ENCODE results near the gene EHMT2. TPM values are rescaled to one million over a fixed set of nuclear protein-coding genes. Genes with fewer than 3 reads are reported as not detected.

Gene EHMT2
- total RNA-seq, 1 experiment from 2014 or later: 65.7 TPM

GRCh38 chr6:31918069-31918720 lies 20.7 kb upstream of the EHMT2 start:
- BruUV-seq (replicated peaks): no TSS peak
- no peak for TF ChIP-seq CTCF (IDR thresholded peaks at IDR 0.05; ENCODE audit: insufficient read depth in 1 of 2, low read depth in 1 of 2, low read length in 1 of 2, severe bottlenecking in 1 of 2, unreplicated experiment in 1 of 2)
- Mint-ChIP-seq H3K27me3 (ENCODE audit: insufficient read depth, unreplicated experiment) (no peaks in the 10 kb centered on the region), H3K9me3 (ENCODE audit: unreplicated experiment) (no peaks in the 10 kb centered on the region), H3K36me3 (ENCODE audit: insufficient read depth, unreplicated experiment) (no peaks in the 10 kb centered on the region), H3K4me1 (ENCODE audit: low read depth, unreplicated experiment) (peaks cover 23% of the 10 kb centered on the region), H3K27ac (ENCODE audit: unreplicated experiment) (no peak overlapping the region), H3K4me3 (ENCODE audit: unreplicated experiment) (no peak overlapping the region)
- no peaks in the 10 kb centered on the region for H3K27me3 ChIP-seq (replicated peaks; ENCODE audit: control insufficient read depth, insufficient read depth, low read length)
- DNase-seq: no peak
- H3K36me3 ChIP-seq (ENCODE audit: control insufficient read depth, insufficient read depth, low read length): no peaks in the 10 kb centered on the region
- CTCF ChIA-PET: interaction anchor here (0.6 to 0.7 kb wide), 3 partner anchors 23 to 1050 kb away, joined by 4 to 5 read pairs (median 4); no protein-coding TSS in a partner anchor
- no peaks in the 10 kb centered on the region for H3K9me3 ChIP-seq
- no peak overlapping the region for H3K4me3 ChIP-seq (ENCODE audit: low read depth, low read length)
- peaks cover 15% of the 10 kb centered on the region for H3K4me1 ChIP-seq
- POLR2A ChIA-PET: interaction anchor here (0.7 kb wide), 1 partner anchor 78 kb away, joined by 3 read pairs; no protein-coding TSS in a partner anchor
- intact Hi-C loops (cut with micrococcal nuclease; ENCODE audit: unreplicated experiment): no loop called here

- BruUV-seq (replicated peaks): no TSS peak
- no peaks in the 10 kb centered on the region for H3K9me3 ChIP-seq
- H3K4me3 ChIP-seq (ENCODE audit: low read depth, low read length): no peak overlapping the region
- intact Hi-C loops (cut with micrococcal nuclease; ENCODE audit: unreplicated experiment): no loop called here
- Mint-ChIP-seq H3K27ac (ENCODE audit: unreplicated experiment) (no peak overlapping the region), H3K9me3 (ENCODE audit: unreplicated experiment) (no peaks in the 10 kb centered on the region), H3K4me1 (ENCODE audit: low read depth, unreplicated experiment) (peaks cover 15% of the 10 kb centered on the region), H3K4me3 (ENCODE audit: unreplicated experiment) (no peak overlapping the region), H3K27me3 (ENCODE audit: insufficient read depth, unreplicated experiment) (no peaks in the 10 kb centered on the region), H3K36me3 (ENCODE audit: insufficient read depth, unreplicated experiment) (no peaks in the 10 kb centered on the region)
- H3K27me3 ChIP-seq (replicated peaks; ENCODE audit: control insufficient read depth, insufficient read depth, low read length): no peaks in the 10 kb centered on the region
- no peaks in the 10 kb centered on the region for H3K36me3 ChIP-seq (ENCODE audit: control insufficient read depth, insufficient read depth, low read length)
- ChIA-PET CTCF (no interaction called here), POLR2A (no interaction called here)
- peaks cover 14% of the 10 kb centered on the region for H3K4me1 ChIP-seq
- DNase-seq: no peak
- TF ChIP-seq CTCF (IDR thresholded peaks at IDR 0.05; ENCODE audit: insufficient read depth in 1 of 2, low read depth in 1 of 2, low read length in 1 of 2, severe bottlenecking in 1 of 2, unreplicated experiment in 1 of 2): no peak
Observed at GRCh38 chr6:31915756-31916155, 18.3 kb upstream of the EHMT2 start.

DNA sequence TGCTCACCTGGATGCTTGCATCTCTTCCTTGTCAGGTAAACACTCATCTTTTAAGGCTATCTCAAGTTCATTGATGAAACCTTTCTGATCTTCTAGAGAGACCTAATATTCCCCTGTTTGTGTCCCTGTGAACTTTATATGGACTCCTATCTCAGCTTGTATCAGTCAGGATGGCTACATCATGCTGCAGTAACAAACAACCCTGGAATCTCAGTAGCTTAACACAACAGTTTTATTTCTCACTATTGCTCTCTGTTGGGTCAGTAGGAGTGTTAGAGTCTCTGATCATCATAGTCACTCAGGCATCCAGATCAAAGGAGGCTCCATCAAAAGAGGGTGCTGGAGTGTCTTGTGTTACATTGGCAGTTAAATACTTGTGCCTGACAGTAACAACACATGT lies 17.9 kb upstream of the EHMT2 start:
- H3K4me1 ChIP-seq: peaks cover 10% of the 10 kb centered on the region
- intact Hi-C loops (cut with micrococcal nuclease; ENCODE audit: unreplicated experiment): no loop called here
- Mint-ChIP-seq H3K9me3 (ENCODE audit: unreplicated experiment) (no peaks in the 10 kb centered on the region), H3K36me3 (ENCODE audit: insufficient read depth, unreplicated experiment) (no peaks in the 10 kb centered on the region), H3K4me1 (ENCODE audit: low read depth, unreplicated experiment) (peaks cover 15% of the 10 kb centered on the region), H3K27ac (ENCODE audit: unreplicated experiment) (no peak overlapping the region), H3K27me3 (ENCODE audit: insufficient read depth, unreplicated experiment) (no peaks in the 10 kb centered on the region), H3K4me3 (ENCODE audit: unreplicated experiment) (no peak overlapping the region)
- no peak overlapping the region for H3K4me3 ChIP-seq (ENCODE audit: low read depth, low read length)
- DNase-seq: no peak
- H3K9me3 ChIP-seq: no peaks in the 10 kb centered on the region
- H3K27me3 ChIP-seq (replicated peaks; ENCODE audit: control insufficient read depth, insufficient read depth, low read length): no peaks in the 10 kb centered on the region
- no peak for TF ChIP-seq CTCF (IDR thresholded peaks at IDR 0.05; ENCODE audit: insufficient read depth in 1 of 2, low read depth in 1 of 2, low read length in 1 of 2, severe bottlenecking in 1 of 2, unreplicated experiment in 1 of 2)
- H3K36me3 ChIP-seq (ENCODE audit: control insufficient read depth, insufficient read depth, low read length): no peaks in the 10 kb centered on the region
- CTCF ChIA-PET: no interaction called here
- no TSS peak for BruUV-seq (replicated peaks)
- POLR2A ChIA-PET: no interaction called here

Data from Caco-2 (cell line).